A549 (cell line): ENCODE measurements around the gene SGCD. TPM values are rescaled to one million over a fixed set of nuclear protein-coding genes. Genes with fewer than 3 reads are reported as not detected.

Experiments
- ATAC-seq, 2 experiments: fragments of 200-7000 bp in 1 of 2; fragments of >200 bp in 1 of 2; cut with Nextera tagmentation in 1 of 2; cut with Tn5 transposase in 1 of 2; 3 replicates each; pipeline versions ENCODE4 v1.8.0 to v1.9.1; 2018 to 2020; ENCODE audit warnings: mild to moderate bottlenecking in 1 of 2, moderate library complexity in 1 of 2
- CTCF ChIA-PET: fragments of 300-600 bp; sonication (Branson Sonifier 250); formaldehyde crosslinking; extraction: SDS; loops from one replicate; lab custom pipeline; 2021; ENCODE audit warnings: antibody characterized with exemption, inconsistent platforms; lab: Yijun Ruan, JAX
- POLR2A ChIA-PET: fragments of 350-600 bp; formaldehyde crosslinking; extraction: SDS; loops from one replicate; lab custom pipeline; 2021; ENCODE audit warnings: antibody characterized with exemption, inconsistent platforms; lab: Yijun Ruan, JAX
- DNase-seq, 2 experiments: peaks; one replicate each; pipeline versions ENCODE4 v3.0.0 to v3.0.0-alpha.2; 2011 to 2016; ENCODE audit warnings: low read depth in 1 of 2, low spot score in 1 of 2
- FAIRE-seq: peaks from 2 replicates; lab custom pipeline; 2011; peaks lifted over from hg19 to GRCh38; lab: Jason Lieb, UNC
- H3K27ac ChIP-seq, 2 experiments: fragments of >200 bp; sonication (Bioruptor Twin); formaldehyde crosslinking; 3 replicates each; pipeline ENCODE4 v1.5.1; 2016 to 2017
- H3K4me1 ChIP-seq: fragments of >200 bp; sonication (Bioruptor Twin); formaldehyde crosslinking; 3 replicates; pipeline ENCODE4 v1.6.1; 2016
- H3K4me2 ChIP-seq: fragments of >200 bp; sonication (Bioruptor Twin); formaldehyde crosslinking; 3 replicates; pipeline ENCODE4 v1.6.1; 2016
- H3K4me3 ChIP-seq: fragments of >200 bp; sonication (Bioruptor Twin); formaldehyde crosslinking; 3 replicates; pipeline ENCODE4 v1.5.1; 2016
- H3K9me3 ChIP-seq: fragments of >200 bp; sonication (Bioruptor Twin); formaldehyde crosslinking; 3 replicates; pipeline ENCODE4 v1.6.1; 2016
- EP300 ChIP-seq, 2 experiments: fragments of >200 bp; sonication (Bioruptor Twin); formaldehyde crosslinking; IDR thresholded peaks; 2 replicates in 1 of 2; 3 replicates in 1 of 2; pipeline ENCODE4 v1.6.1; 2016 to 2017
- ESRRA ChIP-seq: fragments of 150-350 bp; IDR thresholded peaks from 2 replicates; pipeline ENCODE4 v1.6.1; 2014; ENCODE audit warnings: mild to moderate bottlenecking, low read length, borderline replicate concordance
- FOSL2 ChIP-seq, 2 experiments: fragments of 450-650 bp in 1 of 2; fragments of >200 bp in 1 of 2; sonication (Bioruptor Twin) in 1 of 2; formaldehyde crosslinking; IDR thresholded peaks; 2 replicates each; pipeline versions ENCODE4 v1.5.0 to v1.6.1; 2016 to 2020; ENCODE audit warnings: mild to moderate bottlenecking in 1 of 2, moderate library complexity in 1 of 2
- HEYL ChIP-seq: fragments of 250-450 bp; sonication (Bioruptor Pico); IDR thresholded peaks from 2 replicates; pipeline ENCODE4 v1.8.0; 2021; ENCODE audit warnings: mild to moderate bottlenecking, moderate library complexity
- KDM5A ChIP-seq: fragments of 200-600 bp; sonication (generic); IDR thresholded peaks from 2 replicates; pipeline ENCODE4 v1.6.1; 2016; ENCODE audit warnings: antibody characterized with exemption, mild to moderate bottlenecking
- MAFK ChIP-seq: fragments of 450-650 bp; IDR thresholded peaks from 2 replicates; pipeline ENCODE4 v1.6.1; 2014; ENCODE audit not compliant: partially characterized antibody
- MAZ ChIP-seq: fragments of 150-350 bp; IDR thresholded peaks from 2 replicates; pipeline ENCODE4 v1.6.1; 2014; ENCODE audit warnings: antibody characterized with exemption, low read depth, low read length, borderline replicate concordance
- NFE2L2 ChIP-seq: fragments of 150-350 bp; conservative IDR thresholded peaks from 2 replicates; pipeline ENCODE4 v1.6.1; 2014; ENCODE audit warnings: low read length
- NPAS2 ChIP-seq: fragments of 250-450 bp; sonication (Bioruptor Pico); IDR thresholded peaks from 2 replicates; pipeline ENCODE4 v1.8.0; 2022; ENCODE audit warnings: mild to moderate bottlenecking, moderate library complexity, borderline replicate concordance
- NR3C1 ChIP-seq: fragments of >200 bp; sonication (Bioruptor Twin); formaldehyde crosslinking; IDR thresholded peaks from 3 replicates; pipeline ENCODE4 v1.6.1; 2017
- POLR2AphosphoS2 ChIP-seq: conservative IDR thresholded peaks from 2 replicates; pipeline ENCODE4 v1.6.1; 2012; ENCODE audit warnings: low read length, improper control_type of control experiment, inconsistent platforms
- RARB ChIP-seq: fragments of 250-450 bp; sonication (Bioruptor Pico); IDR thresholded peaks from 2 replicates; pipeline ENCODE4 v1.8.0; 2021; ENCODE audit warnings: mild to moderate bottlenecking, moderate library complexity
- RFX5 ChIP-seq: fragments of 450-650 bp; IDR thresholded peaks from 2 replicates; pipeline ENCODE4 v1.7.1; 2014; ENCODE audit warnings: antibody characterized with exemption, mild to moderate bottlenecking, moderate library complexity
- TP53 ChIP-seq: fragments of 250-450 bp; sonication (Bioruptor Pico); IDR thresholded peaks from 2 replicates; pipeline ENCODE4 v1.5.0; 2021; ENCODE audit warnings: mild to moderate bottlenecking, moderate library complexity
- ZFP36 ChIP-seq: fragments of 450-650 bp; IDR thresholded peaks from 2 replicates; pipeline ENCODE4 v1.6.1; 2014; ENCODE audit warnings: borderline replicate concordance; ENCODE audit not compliant: partially characterized antibody
- WGBS: methylation state at CpG from one replicate; pipeline ENCODE4 v1.1.6; 2017; ENCODE audit errors: missing lambda C conversion rate; 5-methylcytosine and 5-hydroxymethylcytosine counted together
- polyA plus RNA-seq, 4 experiments: library from polyadenylated mRNA; depleted of rRNA in 3 of 4; stranded (reverse); fragments of >200 nt; fragmentation: RNase III in 1 of 4; extraction: RNeasy Plus Mini Kit Qiagen cat#74134 plus additional on column Dnase treatment in 1 of 4; gene quantifications; 2 replicates in 3 of 4; 3 replicates in 1 of 4; pipeline ENCODE4 v1.2.3, GENCODE V29; 2011 to 2017
- TF ChIP-seq, protein P1 (sequence below): fragments of >200 bp; sonication (Bioruptor Twin); formaldehyde crosslinking; IDR thresholded peaks from 3 replicates; pipeline ENCODE4 v1.5.1; 2016
- TF ChIP-seq, protein P2 (sequence below): fragments of 250-450 bp; sonication (Bioruptor Pico); IDR thresholded peaks from 2 replicates; pipeline ENCODE4 v1.5.0; 2020; ENCODE audit warnings: low read depth, mild to moderate bottlenecking, moderate library complexity
- TF ChIP-seq, protein P3 (sequence below): IDR thresholded peaks from 2 replicates; pipeline ENCODE4 v1.6.1; 2012
- TF ChIP-seq, protein P4 (sequence below): fragments of 450-650 bp; IDR thresholded peaks from 2 replicates; pipeline ENCODE4 v1.6.1; 2014; ENCODE audit warnings: antibody characterized with exemption
- TF ChIP-seq, protein P5 (sequence below): fragments of 250-450 bp; sonication (Bioruptor Pico); IDR thresholded peaks from 2 replicates; pipeline ENCODE4 v1.5.0; 2021; ENCODE audit warnings: mild to moderate bottlenecking, moderate library complexity, borderline replicate concordance

The SGCD gene
- polyA plus RNA-seq, 2 of the 4 experiments (the other 2 are of a cell fraction), result 7.6 to 10.6 TPM

DNA sequence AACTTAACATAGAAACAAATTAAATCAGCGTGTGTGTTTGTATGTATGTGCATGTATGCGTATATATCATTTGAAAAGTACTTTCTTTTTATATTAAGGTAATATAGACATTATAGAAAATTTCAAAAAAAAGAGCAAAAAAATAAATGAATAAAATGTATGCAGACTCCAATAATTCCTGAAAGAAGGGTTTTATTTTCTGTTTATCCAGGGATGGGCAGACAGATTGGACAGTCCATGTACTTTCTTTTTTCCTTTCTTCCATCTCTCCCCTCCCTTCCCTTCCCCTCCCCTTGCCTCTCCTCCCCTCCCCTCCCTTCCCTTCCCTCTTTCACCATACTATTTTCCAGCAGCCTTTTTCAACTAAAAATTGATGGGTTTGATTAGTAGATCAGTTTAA is 123.8 kb downstream of the SGCD start:
- H3K9me3 ChIP-seq, result no peaks in the 10 kb centered on the region

DNA sequence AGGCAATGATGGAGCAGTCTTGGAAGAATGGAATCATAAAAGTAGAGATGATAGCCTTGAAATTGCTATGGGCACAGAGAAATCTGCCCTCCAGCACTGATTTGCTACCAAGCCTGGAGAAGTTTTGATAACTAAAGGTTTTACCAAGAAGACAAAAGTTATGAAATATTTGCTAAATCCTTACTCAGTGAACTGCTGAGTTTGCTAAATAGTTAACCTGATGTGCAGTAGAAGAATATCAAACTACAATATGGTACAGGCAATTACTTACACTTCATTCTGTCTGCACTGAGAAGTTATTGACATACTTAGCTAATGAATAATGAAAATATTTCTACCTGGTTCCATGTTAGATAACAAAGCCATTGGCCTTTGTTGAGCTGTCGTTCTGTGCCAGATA is 124.5 kb downstream of the SGCD start:
- Histone ChIP-seq H3K4me1 (no peaks in the 10 kb centered on the region), H3K4me3 (no peak overlapping the region), H3K9me3 (no peaks in the 10 kb centered on the region), H3K4me2 (no peak overlapping the region), H3K27ac (no peak overlapping the region)
- 93% methylated on average over 1 of the region's 1 CpG for WGBS
- ATAC-seq (no peak), DNase-seq (no peak), FAIRE-seq (peak; percentile 49)
- ChIA-PET POLR2A (no interaction called here), CTCF (no interaction called here)
- TF ChIP-seq ESRRA (no peak), MAFK (peak; percentile 84)

More for the DNA sequence above, 123.8 kb downstream of the SGCD start:
- no peaks in the 10 kb centered on the region for H3K4me1 ChIP-seq
- no peak for DNase-seq
- ChIA-PET CTCF (no interaction called here), POLR2A (no interaction called here)
- TF ChIP-seq, protein P1, sequence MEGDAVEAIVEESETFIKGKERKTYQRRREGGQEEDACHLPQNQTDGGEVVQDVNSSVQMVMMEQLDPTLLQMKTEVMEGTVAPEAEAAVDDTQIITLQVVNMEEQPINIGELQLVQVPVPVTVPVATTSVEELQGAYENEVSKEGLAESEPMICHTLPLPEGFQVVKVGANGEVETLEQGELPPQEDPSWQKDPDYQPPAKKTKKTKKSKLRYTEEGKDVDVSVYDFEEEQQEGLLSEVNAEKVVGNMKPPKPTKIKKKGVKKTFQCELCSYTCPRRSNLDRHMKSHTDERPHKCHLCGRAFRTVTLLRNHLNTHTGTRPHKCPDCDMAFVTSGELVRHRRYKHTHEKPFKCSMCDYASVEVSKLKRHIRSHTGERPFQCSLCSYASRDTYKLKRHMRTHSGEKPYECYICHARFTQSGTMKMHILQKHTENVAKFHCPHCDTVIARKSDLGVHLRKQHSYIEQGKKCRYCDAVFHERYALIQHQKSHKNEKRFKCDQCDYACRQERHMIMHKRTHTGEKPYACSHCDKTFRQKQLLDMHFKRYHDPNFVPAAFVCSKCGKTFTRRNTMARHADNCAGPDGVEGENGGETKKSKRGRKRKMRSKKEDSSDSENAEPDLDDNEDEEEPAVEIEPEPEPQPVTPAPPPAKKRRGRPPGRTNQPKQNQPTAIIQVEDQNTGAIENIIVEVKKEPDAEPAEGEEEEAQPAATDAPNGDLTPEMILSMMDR, result no peak
- TF ChIP-seq FOSL2 (IDR thresholded peaks at IDR 0.05) (no peak), FOSL2 (CRISPR knock-in tag; IDR thresholded peaks at IDR 0.05) (no peak), RFX5 (no peak), NFE2L2 (no peak), KDM5A (no peak), MAZ (no peak), NPAS2 (CRISPR knock-in tag) (no peak), ZFP36 (no peak), RARB (CRISPR knock-in tag) (no peak), HEYL (CRISPR knock-in tag) (no peak), ESRRA (no peak), EP300 (IDR thresholded peaks at IDR 0.05) (no peak), NR3C1 (no peak), TP53 (no peak), POLR2AphosphoS2 (no peak)
- TF ChIP-seq, protein P2, sequence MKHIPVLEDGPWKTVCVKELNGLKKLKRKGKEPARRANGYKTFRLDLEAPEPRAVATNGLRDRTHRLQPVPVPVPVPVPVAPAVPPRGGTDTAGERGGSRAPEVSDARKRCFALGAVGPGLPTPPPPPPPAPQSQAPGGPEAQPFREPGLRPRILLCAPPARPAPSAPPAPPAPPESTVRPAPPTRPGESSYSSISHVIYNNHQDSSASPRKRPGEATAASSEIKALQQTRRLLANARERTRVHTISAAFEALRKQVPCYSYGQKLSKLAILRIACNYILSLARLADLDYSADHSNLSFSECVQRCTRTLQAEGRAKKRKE, result no peak
- TF ChIP-seq, protein P3, sequence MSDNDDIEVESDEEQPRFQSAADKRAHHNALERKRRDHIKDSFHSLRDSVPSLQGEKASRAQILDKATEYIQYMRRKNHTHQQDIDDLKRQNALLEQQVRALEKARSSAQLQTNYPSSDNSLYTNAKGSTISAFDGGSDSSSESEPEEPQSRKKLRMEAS, result no peak
- TF ChIP-seq, protein P4, sequence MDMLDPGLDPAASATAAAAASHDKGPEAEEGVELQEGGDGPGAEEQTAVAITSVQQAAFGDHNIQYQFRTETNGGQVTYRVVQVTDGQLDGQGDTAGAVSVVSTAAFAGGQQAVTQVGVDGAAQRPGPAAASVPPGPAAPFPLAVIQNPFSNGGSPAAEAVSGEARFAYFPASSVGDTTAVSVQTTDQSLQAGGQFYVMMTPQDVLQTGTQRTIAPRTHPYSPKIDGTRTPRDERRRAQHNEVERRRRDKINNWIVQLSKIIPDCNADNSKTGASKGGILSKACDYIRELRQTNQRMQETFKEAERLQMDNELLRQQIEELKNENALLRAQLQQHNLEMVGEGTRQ, result no peak
- TF ChIP-seq, protein P5, sequence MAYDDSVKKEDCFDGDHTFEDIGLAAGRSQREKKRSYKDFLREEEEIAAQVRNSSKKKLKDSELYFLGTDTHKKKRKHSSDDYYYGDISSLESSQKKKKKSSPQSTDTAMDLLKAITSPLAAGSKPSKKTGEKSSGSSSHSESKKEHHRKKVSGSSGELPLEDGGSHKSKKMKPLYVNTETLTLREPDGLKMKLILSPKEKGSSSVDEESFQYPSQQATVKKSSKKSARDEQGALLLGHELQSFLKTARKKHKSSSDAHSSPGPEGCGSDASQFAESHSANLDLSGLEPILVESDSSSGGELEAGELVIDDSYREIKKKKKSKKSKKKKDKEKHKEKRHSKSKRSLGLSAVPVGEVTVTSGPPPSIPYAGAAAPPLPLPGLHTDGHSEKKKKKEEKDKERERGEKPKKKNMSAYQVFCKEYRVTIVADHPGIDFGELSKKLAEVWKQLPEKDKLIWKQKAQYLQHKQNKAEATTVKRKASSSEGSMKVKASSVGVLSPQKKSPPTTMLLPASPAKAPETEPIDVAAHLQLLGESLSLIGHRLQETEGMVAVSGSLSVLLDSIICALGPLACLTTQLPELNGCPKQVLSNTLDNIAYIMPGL (CRISPR knock-in tag), result no peak
- WGBS, result 89% methylated on average over 2 of the region's 2 CpGs
- FAIRE-seq, result no peak
- no peak overlapping the region for H3K27ac ChIP-seq
- H3K4me3 ChIP-seq, result no peak overlapping the region
- no peak for ATAC-seq
- no peak overlapping the region for H3K4me2 ChIP-seq
